Psoas muscle (tissue), 8 donors: ENCODE measurements around the gene PITHD1. TPM values are rescaled to one million over a fixed set of nuclear protein-coding genes. Genes with fewer than 3 reads are reported as not detected.
"Not testable (repeated sequence)": the region's sequence is repeated elsewhere in the genome, so short reads cannot be mapped to it uniquely, and the experiment has no call there.

Experiments used
- ATAC-seq, 4 donors: fragments of 200-7000 bp; cut with Tn5 transposase; one replicate each; pipeline ENCODE4 v1.9.1; 2020; ENCODE audit warnings: moderate library complexity in 3 of 4, mild to moderate bottlenecking in 2 of 4
- DNase-seq, 2 donors: peaks; one replicate each; pipeline ENCODE4 v3.0.0-alpha.2; 2020
- H3K27ac ChIP-seq: fragments of 200-600 bp; one replicate; pipeline ENCODE4 v1.8.0; 2022
- H3K27me3 ChIP-seq, 3 donors: fragments of 200-600 bp in 1 of 3; one replicate each; pipeline versions ENCODE4 v1.6.1 to v1.8.0; 2013 to 2022; ENCODE audit warnings: low read length in 2 of 3, mild to moderate bottlenecking in 2 of 3, moderate library complexity in 1 of 3; ENCODE audit not compliant: insufficient read depth in 3 of 3
- H3K36me3 ChIP-seq, 2 donors: fragments of 200-600 bp in 1 of 2; one replicate each; pipeline versions ENCODE4 v1.6.1 to v1.8.0; 2013 to 2022; ENCODE audit warnings: low read depth in 1 of 2, mild to moderate bottlenecking in 1 of 2, moderate library complexity in 1 of 2; ENCODE audit not compliant: insufficient read depth in 1 of 2
- H3K4me1 ChIP-seq: fragments of 200-600 bp; one replicate; pipeline ENCODE4 v1.8.0; 2022
- H3K4me3 ChIP-seq: fragments of 200-600 bp; one replicate; pipeline ENCODE4 v1.8.0; 2022; ENCODE audit warnings: mild to moderate bottlenecking
- H3K9me3 ChIP-seq: fragments of 200-600 bp; one replicate; pipeline ENCODE4 v1.8.0; 2022
- CTCF ChIP-seq: fragments of 200-600 bp; IDR thresholded peaks from one replicate; pipeline ENCODE4 v1.8.0; 2022; ENCODE audit warnings: antibody characterized with exemption
- WGBS, 3 donors: extraction: QIAGEN DNeasy Blood & Tissue Kit; methylation state at CpG; one replicate each; pipeline versions ENCODE4 v1.1.6 to v1.1.7; 2013; 5-methylcytosine and 5-hydroxymethylcytosine counted together
- intact Hi-C, 2 donors: fragments of 100-400 bp; cut with DNase I; formaldehyde crosslinking; loops; one replicate each; pipeline versions ENCODE4 v1.11.0 to v1.14.2; 2022
- polyA plus RNA-seq, 3 donors: library from polyadenylated mRNA; stranded (reverse); fragments of 200-250 nt; gene quantifications; one replicate each; pipeline ENCODE4 v1.2.3, GENCODE V29; 2013
- total RNA-seq, 4 donors: library from RNA; stranded (reverse); fragmentation: NEBNext Ultra II Directional in 2 of 4; extraction: Animal tissue kit (Norgen Biotek cat#: 25700) in 2 of 4; gene quantifications; one replicate each; pipeline versions ENCODE4 v1.2.1 to v1.2.4, GENCODE V29; 2021 to 2023
- donor health status: healthy with polysubstance abuse.
- donor health status: DM: no; HTN: no; CAD: no; lungs with moderate emphysema.
- donor health status: Bipolar disorder and iron deficiency.
- donor health status: healthy.
- donor health status: DM: yes; HTN: yes; CAD: no.
- donor health status: DM: no; HTN: no; CAD: no.
- donor health status: DM: no; HTN: no; CAD: no.
- donor health status: DM: yes; HTN: yes; CAD: no.

The PITHD1 gene
- total and polyA plus RNA-seq, 7 donors, result 45.2 to 162 (median 67.5) TPM

- Histone ChIP-seq H3K36me3 (peaks cover 0 to 51% of the 10 kb centered on the region in 2 donors), H3K27ac (peak within 1 kb of the TSS; percentile 98), H3K4me1 (peaks cover 13% of the 10 kb centered on the region), H3K9me3 (no peaks in the 10 kb centered on the region), H3K27me3 (no peaks in the 10 kb centered on the region), H3K4me3 (peak within 1 kb of the TSS; percentile 97)
- DNase-seq (peak; percentile 99), ATAC-seq (peak; percentile 95 to 97 (median 96))
- TF ChIP-seq CTCF, result no peak
- intact Hi-C loops, result no loop called here
- 0% methylated on average over 53 to 82 of the region's 82 CpGs for WGBS, 3 donors
These were observed 22.5 kb downstream of the PITHD1 start, which contains the start of gene GALE for GRCh38 chr1:23800400-23801337. GALE (minus strand) TSS chr1:23800754; CDS start chr1:23799007, 1,747 bp downstream.

GRCh38 chr1:23801338-23801748 lies 23.1 kb downstream of the PITHD1 start:
- intact Hi-C loops, result no loop called here
- 20 to 21% (median 21%) methylated on average over 19 of the region's 19 CpGs for WGBS, 3 donors
- Histone ChIP-seq H3K9me3 (no peaks in the 10 kb centered on the region), H3K36me3 (peaks cover 0 to 49% of the 10 kb centered on the region in 2 donors), H3K27ac (peak overlapping the region; percentile 98), H3K4me3 (peak overlapping the region; percentile 97), H3K27me3 (no peaks in the 10 kb centered on the region), H3K4me1 (peaks cover 13% of the 10 kb centered on the region)
- peak in 1 of 2 donors; percentile 60 for DNase-seq
- no peak for TF ChIP-seq CTCF
- peak in 2 of 4 donors; percentile 9 to 16 for ATAC-seq

GRCh38 chr1:23801876-23802275 lies 23.7 kb downstream of the PITHD1 start:
- no peaks in the 10 kb centered on the region for H3K27me3 ChIP-seq
- intact Hi-C loops, result no loop called here

GRCh38 chr1:23802809-23803342 lies 24.7 kb downstream of the PITHD1 start:
- H3K27ac ChIP-seq, ATAC-seq, intact Hi-C loops, H3K27me3 ChIP-seq, H3K4me3 ChIP-seq, H3K9me3 ChIP-seq, DNase-seq: not testable (repeated sequence)
- Histone ChIP-seq H3K36me3 (peaks cover 0 to 57% of the 10 kb centered on the region in 2 donors), H3K4me1 (peaks cover 13% of the 10 kb centered on the region)
- WGBS, 3 donors, result 91 to 93% (median 91%) methylated on average over 7 of the region's 7 CpGs

More at GRCh38 chr1:23801876-23802275, 23.7 kb downstream of the PITHD1 start:
- Histone ChIP-seq H3K4me3 (peak overlapping the region; percentile 97), H3K9me3 (no peaks in the 10 kb centered on the region), H3K36me3 (peaks cover 0 to 54% of the 10 kb centered on the region in 2 donors), H3K4me1 (peaks cover 13% of the 10 kb centered on the region), H3K27ac (peak overlapping the region; percentile 98)
- no peak for ATAC-seq
- WGBS, 3 donors, result 51 to 54% (median 52%) methylated on average over 10 of the region's 10 CpGs
- DNase-seq, result no peak
- TF ChIP-seq CTCF, result no peak

- ATAC-seq (no peak), DNase-seq (no peak)
- H3K27me3 ChIP-seq, result no peaks in the 10 kb centered on the region
- no peaks in the 10 kb centered on the region for H3K9me3 ChIP-seq
- H3K4me3 ChIP-seq, result no peak overlapping the region
- peaks cover 0 to 56% of the 10 kb centered on the region in 2 donors for H3K36me3 ChIP-seq
- intact Hi-C loops, result loop anchor here in 1 of 2 donors (2.0 kb wide), 1 partner anchor 53 kb away; no protein-coding TSS in a partner anchor
- peaks cover 13% of the 10 kb centered on the region for H3K4me1 ChIP-seq
- H3K27ac ChIP-seq, result no peak overlapping the region
- WGBS, 3 donors, result 87 to 90% (median 89%) methylated on average over 5 of the region's 5 CpGs
- no peak for TF ChIP-seq CTCF
These were observed 25.5 kb downstream of the PITHD1 start for GRCh38 chr1:23803674-23804073.
